SU-DHL-6 (cell line): ENCODE measurements around the gene CINP.

Experiments used
- EZH2phosphoT487 ChIP-seq: fragments of 200-600 bp; sonication (generic), shearing (Covaris generic); conservative IDR thresholded peaks from 2 replicates; pipeline ENCODE4 v1.6.1; 2018; ENCODE audit warnings: mild to moderate bottlenecking, antibody characterized with exemption, low read length, moderate library complexity, mixed read lengths
- TF ChIP-seq, protein P1 (sequence below): fragments of 200-600 bp; sonication (generic); IDR thresholded peaks from one replicate; pipeline ENCODE4 v1.5.1; 2017; ENCODE audit warnings: antibody characterized with exemption, mild to moderate bottlenecking, low read length, moderate library complexity; ENCODE audit not compliant: insufficient read depth, poor library complexity, severe bottlenecking

DNA sequence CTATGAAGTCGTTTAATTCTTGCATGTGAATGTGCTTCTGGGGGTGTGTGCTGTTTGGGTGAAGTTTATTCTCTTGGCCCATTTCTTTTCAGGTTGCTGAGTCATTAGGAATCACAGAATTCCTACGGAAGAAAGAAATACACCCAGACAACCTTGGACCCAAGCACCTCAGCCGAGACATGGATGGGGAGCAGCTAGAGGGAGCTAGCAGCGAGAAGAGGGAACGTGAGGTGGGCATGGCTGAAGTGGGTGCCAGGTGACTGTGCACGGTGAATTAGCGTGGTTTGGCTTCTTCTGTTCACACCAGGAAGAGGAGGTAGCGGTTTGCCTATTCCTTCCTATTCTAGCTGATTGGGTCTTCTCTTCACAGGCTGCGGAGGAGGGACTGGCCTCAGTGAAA, 24.0 kb downstream of the CINP start:
- no peak for TF ChIP-seq EZH2phosphoT487
- TF ChIP-seq, protein P1, sequence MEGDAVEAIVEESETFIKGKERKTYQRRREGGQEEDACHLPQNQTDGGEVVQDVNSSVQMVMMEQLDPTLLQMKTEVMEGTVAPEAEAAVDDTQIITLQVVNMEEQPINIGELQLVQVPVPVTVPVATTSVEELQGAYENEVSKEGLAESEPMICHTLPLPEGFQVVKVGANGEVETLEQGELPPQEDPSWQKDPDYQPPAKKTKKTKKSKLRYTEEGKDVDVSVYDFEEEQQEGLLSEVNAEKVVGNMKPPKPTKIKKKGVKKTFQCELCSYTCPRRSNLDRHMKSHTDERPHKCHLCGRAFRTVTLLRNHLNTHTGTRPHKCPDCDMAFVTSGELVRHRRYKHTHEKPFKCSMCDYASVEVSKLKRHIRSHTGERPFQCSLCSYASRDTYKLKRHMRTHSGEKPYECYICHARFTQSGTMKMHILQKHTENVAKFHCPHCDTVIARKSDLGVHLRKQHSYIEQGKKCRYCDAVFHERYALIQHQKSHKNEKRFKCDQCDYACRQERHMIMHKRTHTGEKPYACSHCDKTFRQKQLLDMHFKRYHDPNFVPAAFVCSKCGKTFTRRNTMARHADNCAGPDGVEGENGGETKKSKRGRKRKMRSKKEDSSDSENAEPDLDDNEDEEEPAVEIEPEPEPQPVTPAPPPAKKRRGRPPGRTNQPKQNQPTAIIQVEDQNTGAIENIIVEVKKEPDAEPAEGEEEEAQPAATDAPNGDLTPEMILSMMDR, result no peak
